AG04449 (cell line): ENCODE results near the gene PLA2G2E.

Source experiments
- CTCF ChIA-PET: fragments of 350-600 bp; formaldehyde crosslinking; extraction: SDS; loops from one replicate; lab custom pipeline; 2021; ENCODE audit warnings: antibody characterized with exemption; lab: Yijun Ruan, JAX
- POLR2A ChIA-PET: fragments of 400-600, 350-600 bp; formaldehyde crosslinking; extraction: SDS; loops from one replicate; lab custom pipeline; 2020; ENCODE audit warnings: antibody characterized with exemption, inconsistent platforms; lab: Yijun Ruan, JAX
- DNase-seq: peaks from one replicate; pipeline ENCODE4 v3.0.0-alpha.2; 2010; ENCODE audit warnings: low read depth, low spot score
- H3K4me3 ChIP-seq: 2 replicates; pipeline ENCODE4 v1.5.1; 2011; ENCODE audit warnings: low read depth, mild to moderate bottlenecking, control low read depth, low read length
- CTCF ChIP-seq: IDR thresholded peaks from one replicate; pipeline ENCODE4 v1.5.1; 2011; ENCODE audit warnings: mild to moderate bottlenecking, moderate library complexity, low read length, control low read depth, inconsistent platforms; ENCODE audit not compliant: insufficient read depth; ENCODE audit errors: missing control alignments

The PLA2G2E gene

DNA sequence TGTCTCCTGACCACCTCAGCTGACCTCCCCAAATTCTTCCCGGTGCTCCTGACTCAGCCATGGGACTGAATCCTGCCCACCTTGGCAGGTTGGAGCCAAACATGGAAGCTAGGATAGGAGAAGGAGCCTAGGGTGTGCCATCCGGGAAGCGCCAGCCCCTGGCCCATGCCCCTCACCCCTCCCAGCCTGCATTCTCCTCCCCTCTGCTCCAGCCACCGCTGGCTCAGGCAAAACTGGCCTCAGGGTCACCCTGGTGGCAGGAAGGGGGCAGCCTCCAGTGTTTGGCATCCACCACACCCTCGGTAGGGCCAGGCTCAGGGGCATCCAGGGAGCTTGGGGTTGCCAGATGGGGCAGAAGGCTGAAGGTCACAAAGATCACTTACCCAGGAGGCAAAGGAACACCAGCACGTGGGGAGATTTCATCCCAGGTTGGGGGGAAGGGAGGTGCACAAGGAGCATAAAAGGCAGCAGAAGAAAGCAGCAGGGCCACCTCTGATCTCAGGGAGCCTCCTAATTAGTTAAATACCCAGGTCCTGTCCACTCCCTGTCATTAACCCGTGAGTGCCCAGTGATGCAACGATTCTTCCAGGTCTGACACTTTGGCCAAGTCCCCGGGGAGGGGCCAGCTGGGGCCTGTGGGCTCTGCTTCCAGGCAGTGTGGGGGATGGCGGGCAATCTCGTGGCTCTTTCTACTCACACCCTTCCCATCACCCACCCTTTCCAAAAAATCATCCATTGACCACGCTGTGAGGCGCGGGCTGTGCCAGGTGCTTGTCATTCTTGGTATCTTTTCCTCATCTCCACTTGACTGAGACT is at the start of gene PLA2G2E:
TSS of gene PLA2G2E (minus strand) at position 481 of the 816 bp plus-strand sequence. CDS start at position 423, 58 bp downstream.
- no peak for DNase-seq
- CTCF ChIA-PET, result no interaction called here
- POLR2A ChIA-PET, result no interaction called here
- no peak within 1 kb of the TSS for H3K4me3 ChIP-seq
- TF ChIP-seq CTCF, result no peak

DNA sequence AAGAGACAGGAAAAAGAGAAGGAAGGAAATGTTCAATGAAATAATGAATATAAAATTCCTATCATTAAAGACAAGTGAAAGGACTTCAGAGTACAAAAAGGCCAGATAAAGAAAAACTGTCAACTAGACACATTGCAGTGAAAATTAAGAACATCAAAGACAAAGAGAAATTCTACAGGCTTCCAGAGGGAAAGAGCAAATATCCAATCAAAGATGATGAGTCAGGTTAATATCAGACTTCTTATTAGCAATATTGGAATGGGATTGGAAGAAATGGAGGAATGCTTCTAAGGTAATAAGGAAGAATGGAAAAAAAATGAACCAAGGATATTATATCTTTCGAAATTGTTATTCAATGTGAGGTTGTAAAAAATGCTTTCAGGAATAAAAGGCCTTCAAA is 48.2 kb upstream of the PLA2G2E start:
- ChIA-PET POLR2A (no interaction called here), CTCF (interaction anchor here (1.0 to 1.7 kb wide), 5 partner anchors 53 to 223 kb away, joined by 3 to 11 read pairs (median 5); no protein-coding TSS in a partner anchor)
- no peak for TF ChIP-seq CTCF
- DNase-seq, result no peak
- H3K4me3 ChIP-seq, result no peak overlapping the region

DNA sequence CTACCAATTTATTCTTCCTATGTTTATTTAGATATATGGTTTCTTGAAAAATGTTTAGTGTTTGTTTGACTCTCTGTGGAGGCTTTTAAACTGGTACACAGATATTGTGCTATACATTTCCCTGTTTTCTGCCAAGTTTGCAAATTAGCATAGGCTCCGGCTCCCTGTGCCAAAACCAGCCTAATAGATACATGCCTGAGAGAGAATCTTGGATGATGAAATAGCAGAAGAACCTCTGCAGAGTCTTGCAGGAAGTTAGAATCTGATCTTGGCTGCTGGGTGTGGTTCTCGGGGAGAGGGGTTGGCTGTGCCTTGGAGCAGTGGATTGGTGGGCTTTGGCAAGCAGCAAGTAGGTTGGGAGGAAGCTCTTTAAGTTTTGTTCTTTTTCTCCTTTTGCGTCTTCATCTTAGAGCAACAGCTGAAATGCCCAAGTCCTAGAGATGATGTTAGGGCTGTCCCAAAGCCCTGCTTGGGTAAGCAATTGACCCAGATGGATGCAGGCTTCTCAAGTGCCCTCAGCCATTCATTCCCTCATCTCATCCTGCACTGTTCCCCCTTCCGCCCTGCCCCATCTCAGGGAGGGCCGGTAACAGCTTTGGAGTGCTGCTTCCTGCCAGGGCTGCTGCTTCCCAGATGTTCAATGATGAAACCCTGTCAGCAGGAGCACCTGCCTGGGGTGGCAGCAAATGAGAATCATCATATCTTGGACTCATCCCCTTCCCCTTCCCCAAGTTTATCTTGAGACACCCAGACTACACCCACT is 46.7 kb upstream of the PLA2G2E start:
- DNase-seq, result no peak
- no peak for TF ChIP-seq CTCF
- POLR2A ChIA-PET, result no interaction called here
- no peak overlapping the region for H3K4me3 ChIP-seq
- CTCF ChIA-PET, result interaction anchor here (1.4 to 1.7 kb wide), 3 partner anchors 52 to 225 kb away, joined by 3 to 11 read pairs (median 6); no protein-coding TSS in a partner anchor

DNA sequence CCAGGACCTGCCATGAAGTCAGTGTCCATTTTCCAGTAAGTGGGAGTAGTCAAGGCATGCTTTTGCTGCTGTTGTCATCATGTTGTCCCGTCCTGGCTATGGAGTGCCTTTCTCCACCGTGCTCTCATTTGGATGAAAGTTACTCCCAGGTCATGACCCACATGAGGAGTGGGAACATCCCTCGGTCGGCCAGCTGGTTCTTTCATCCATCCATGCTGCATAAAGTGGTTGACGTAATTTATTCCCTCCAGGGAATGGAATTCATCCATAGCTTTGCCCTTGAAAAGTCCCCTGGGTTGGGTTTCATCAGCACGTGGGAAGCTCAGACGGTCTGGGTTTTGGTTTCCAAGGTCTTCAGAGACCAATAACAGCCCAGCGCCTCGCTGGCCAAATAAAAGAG is 44.4 kb upstream of the PLA2G2E start:
- POLR2A ChIA-PET, result no interaction called here
- no peak for DNase-seq
- CTCF ChIA-PET, result interaction anchor here (1.0 to 1.8 kb wide), 3 partner anchors 49 to 246 kb away, joined by 3 to 4 read pairs (median 3); no protein-coding TSS in a partner anchor
- no peak overlapping the region for H3K4me3 ChIP-seq
- no peak for TF ChIP-seq CTCF

GRCh38 chr1:19964542-19964941 is 41.1 kb upstream of the PLA2G2E start:
- no peak for DNase-seq
- no peak overlapping the region for H3K4me3 ChIP-seq
- POLR2A ChIA-PET, result no interaction called here
- no peak for TF ChIP-seq CTCF
- CTCF ChIA-PET, result no interaction called here

DNA sequence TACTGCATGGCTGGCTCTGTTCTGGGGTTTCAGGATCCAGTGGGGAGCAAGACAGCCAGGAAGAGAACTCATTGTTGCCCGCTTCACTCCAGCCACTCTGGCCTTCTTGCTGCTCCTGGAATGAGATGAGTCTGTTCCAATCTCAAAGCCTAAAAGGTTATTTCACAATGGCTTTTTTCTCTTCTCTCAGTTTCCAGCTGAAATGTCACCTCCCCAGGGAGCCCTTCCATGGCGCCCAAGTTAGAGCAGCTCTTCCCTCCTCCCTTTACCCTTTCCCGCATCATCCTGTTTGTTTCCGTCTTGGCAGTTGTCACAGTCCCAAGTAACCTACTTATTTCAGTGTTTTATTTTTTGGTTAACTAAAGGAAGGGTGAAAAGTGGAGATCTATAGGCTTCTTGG is 40.2 kb upstream of the PLA2G2E start:
- DNase-seq, result no peak
- POLR2A ChIA-PET, result no interaction called here
- H3K4me3 ChIP-seq, result no peak overlapping the region
- CTCF ChIA-PET, result no interaction called here
- TF ChIP-seq CTCF, result no peak
